ENCODE results near the gene NPHP4.

- TF ChIP-seq CTCF (conservative IDR thresholded peaks at IDR 0.05; ENCODE audit: low read length), result no peak
- no peak for TF ChIP-seq EZH2phosphoT487 (IDR thresholded peaks at IDR 0.05; ENCODE audit: borderline replicate concordance, low read depth, low read length)
Measured at GRCh38 chr1:5890346-5891106, 101.7 kb downstream of the NPHP4 start.
